Neural cell (in vitro differentiated cells): Measurements from ENCODE around the gene TIMELESS. TPM values are rescaled to one million over a fixed set of nuclear protein-coding genes. Genes with fewer than 3 reads are reported as not detected.

Experiments used
- H2AFZ ChIP-seq: fragments of 200-600, 300-800 bp; sonication (generic), shearing (Covaris generic); 2 replicates; pipeline ENCODE4 v1.6.0; 2014; ENCODE audit warnings: low read depth, mild to moderate bottlenecking, antibody characterized with exemption, low read length, moderate library complexity
- H3F3A ChIP-seq: fragments of 200-600 bp; shearing (Covaris generic); 2 replicates; pipeline ENCODE4 v1.6.1; 2016; ENCODE audit warnings: mild to moderate bottlenecking, moderate library complexity, mixed read lengths, antibody characterized with exemption, low read length; ENCODE audit not compliant: insufficient read depth, poor library complexity, severe bottlenecking
- H3K27ac ChIP-seq: fragments of 200-600, 300-800 bp; sonication (generic), shearing (Covaris generic); 2 replicates; pipeline ENCODE4 v1.5.1; 2014; ENCODE audit warnings: mild to moderate bottlenecking, low read length, moderate library complexity
- H3K27me3 ChIP-seq: fragments of 300-800, 200-600 bp; sonication (generic), shearing (Covaris generic); 2 replicates; pipeline ENCODE4 v1.6.0; 2014; ENCODE audit warnings: mild to moderate bottlenecking, low read depth, low read length, moderate library complexity; ENCODE audit not compliant: insufficient read depth
- H3K36me3 ChIP-seq: fragments of 300-800, 200-600 bp; sonication (generic), shearing (Covaris generic); 2 replicates; pipeline ENCODE4 v1.5.1; 2014; ENCODE audit warnings: mild to moderate bottlenecking, antibody characterized with exemption, low read length, moderate library complexity; ENCODE audit not compliant: insufficient read depth
- H3K4me2 ChIP-seq: fragments of 300-800, 200-600 bp; sonication (generic), shearing (Covaris generic); 2 replicates; pipeline ENCODE4 v1.6.0; 2014; ENCODE audit warnings: mild to moderate bottlenecking, low read length
- H3K4me3 ChIP-seq: fragments of 300-800, 200-600 bp; sonication (generic), shearing (Covaris generic); 2 replicates; pipeline ENCODE4 v1.5.1; 2014; ENCODE audit warnings: mild to moderate bottlenecking, low read length, moderate library complexity
- H3K79me2 ChIP-seq: fragments of 200-600 bp; shearing (Covaris generic); replicated peaks from 2 replicates; pipeline ENCODE4 v1.6.0; 2014; ENCODE audit warnings: mild to moderate bottlenecking, low read length, moderate library complexity; ENCODE audit not compliant: insufficient read depth
- H3K9ac ChIP-seq: fragments of 300-800, 200-600 bp; sonication (generic), shearing (Covaris generic); 2 replicates; pipeline ENCODE4 v1.6.1; 2016; ENCODE audit warnings: mild to moderate bottlenecking, low read length, mixed read lengths
- H3K9me2 ChIP-seq: fragments of 200-600 bp; shearing (Covaris generic); 2 replicates; pipeline ENCODE4 v1.6.1; 2016; ENCODE audit warnings: mild to moderate bottlenecking, low read length, mixed read lengths; ENCODE audit not compliant: insufficient read depth
- H3K9me3 ChIP-seq: fragments of 200-600, 300-800 bp; sonication (generic), shearing (Covaris generic); 2 replicates; pipeline ENCODE4 v1.6.1; 2016; ENCODE audit warnings: mild to moderate bottlenecking, mixed run types, low read length, moderate library complexity, mixed read lengths
- H4K20me1 ChIP-seq: fragments of 200-600 bp; shearing (Covaris generic); 2 replicates; pipeline ENCODE4 v1.6.1; 2016; ENCODE audit warnings: mild to moderate bottlenecking, mixed run types; ENCODE audit not compliant: insufficient read depth
- EZH2 ChIP-seq: fragments of 200-600, 300-800 bp; shearing (Covaris generic), sonication (generic); IDR thresholded peaks from 2 replicates; pipeline ENCODE4 v1.6.1; 2014; ENCODE audit warnings: antibody characterized with exemption, low read length, borderline replicate concordance, mild to moderate bottlenecking; ENCODE audit not compliant: insufficient read depth, poor library complexity, severe bottlenecking
- MXI1 ChIP-seq: fragments of 450-650 bp; conservative IDR thresholded peaks from 2 replicates; pipeline ENCODE4 v1.6.1; 2014; ENCODE audit warnings: antibody characterized with exemption, mild to moderate bottlenecking; ENCODE audit not compliant: poor library complexity, severe bottlenecking
- POLR2AphosphoS5 ChIP-seq: IDR thresholded peaks from 2 replicates; pipeline ENCODE4 v1.6.1; 2012
- RAD21 ChIP-seq: fragments of 450-650 bp; conservative IDR thresholded peaks from 2 replicates; pipeline ENCODE4 v1.6.1; 2014; ENCODE audit warnings: antibody characterized with exemption, mild to moderate bottlenecking, moderate library complexity
- SMC3 ChIP-seq: fragments of 450-650 bp; conservative IDR thresholded peaks from 2 replicates; pipeline ENCODE4 v1.6.1; 2014; ENCODE audit warnings: antibody characterized with exemption, mild to moderate bottlenecking, moderate library complexity; ENCODE audit not compliant: poor library complexity
- TAF1 ChIP-seq: IDR thresholded peaks from 2 replicates; pipeline ENCODE4 v1.6.1; 2012; ENCODE audit warnings: low read depth
- polyA plus RNA-seq: library from polyadenylated mRNA; depleted of rRNA; stranded (reverse); fragments of >200 nt; gene quantifications from 2 replicates; pipeline ENCODE4 v1.2.3, GENCODE V29; 2014
- TF ChIP-seq, protein P1 (sequence below): IDR thresholded peaks from 2 replicates; pipeline ENCODE4 v1.6.1; 2012; ENCODE audit warnings: borderline replicate concordance
- TF ChIP-seq, protein P2 (sequence below): fragments of 450-650 bp; IDR thresholded peaks from 2 replicates; pipeline ENCODE4 v1.5.1; 2014; ENCODE audit warnings: antibody characterized with exemption, mild to moderate bottlenecking, moderate library complexity; ENCODE audit not compliant: poor library complexity, severe bottlenecking

The TIMELESS gene
- polyA plus RNA-seq, 1 donor from 2014 or later: 2.5 TPM

- no peak overlapping the region for H3K4me2 ChIP-seq
- H3K27ac ChIP-seq: no peak overlapping the region
- H3K9me2 ChIP-seq: no peaks in the 10 kb centered on the region
- H3F3A ChIP-seq: no peaks in the 10 kb centered on the region
- H2AFZ ChIP-seq: no peak overlapping the region
- TF ChIP-seq, protein P1, sequence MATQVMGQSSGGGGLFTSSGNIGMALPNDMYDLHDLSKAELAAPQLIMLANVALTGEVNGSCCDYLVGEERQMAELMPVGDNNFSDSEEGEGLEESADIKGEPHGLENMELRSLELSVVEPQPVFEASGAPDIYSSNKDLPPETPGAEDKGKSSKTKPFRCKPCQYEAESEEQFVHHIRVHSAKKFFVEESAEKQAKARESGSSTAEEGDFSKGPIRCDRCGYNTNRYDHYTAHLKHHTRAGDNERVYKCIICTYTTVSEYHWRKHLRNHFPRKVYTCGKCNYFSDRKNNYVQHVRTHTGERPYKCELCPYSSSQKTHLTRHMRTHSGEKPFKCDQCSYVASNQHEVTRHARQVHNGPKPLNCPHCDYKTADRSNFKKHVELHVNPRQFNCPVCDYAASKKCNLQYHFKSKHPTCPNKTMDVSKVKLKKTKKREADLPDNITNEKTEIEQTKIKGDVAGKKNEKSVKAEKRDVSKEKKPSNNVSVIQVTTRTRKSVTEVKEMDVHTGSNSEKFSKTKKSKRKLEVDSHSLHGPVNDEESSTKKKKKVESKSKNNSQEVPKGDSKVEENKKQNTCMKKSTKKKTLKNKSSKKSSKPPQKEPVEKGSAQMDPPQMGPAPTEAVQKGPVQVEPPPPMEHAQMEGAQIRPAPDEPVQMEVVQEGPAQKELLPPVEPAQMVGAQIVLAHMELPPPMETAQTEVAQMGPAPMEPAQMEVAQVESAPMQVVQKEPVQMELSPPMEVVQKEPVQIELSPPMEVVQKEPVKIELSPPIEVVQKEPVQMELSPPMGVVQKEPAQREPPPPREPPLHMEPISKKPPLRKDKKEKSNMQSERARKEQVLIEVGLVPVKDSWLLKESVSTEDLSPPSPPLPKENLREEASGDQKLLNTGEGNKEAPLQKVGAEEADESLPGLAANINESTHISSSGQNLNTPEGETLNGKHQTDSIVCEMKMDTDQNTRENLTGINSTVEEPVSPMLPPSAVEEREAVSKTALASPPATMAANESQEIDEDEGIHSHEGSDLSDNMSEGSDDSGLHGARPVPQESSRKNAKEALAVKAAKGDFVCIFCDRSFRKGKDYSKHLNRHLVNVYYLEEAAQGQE: no peak
- TF ChIP-seq EZH2 (no peak), MXI1 (no peak), TAF1 (no peak), POLR2AphosphoS5 (no peak), SMC3 (no peak), RAD21 (no peak)
- TF ChIP-seq, protein P2, sequence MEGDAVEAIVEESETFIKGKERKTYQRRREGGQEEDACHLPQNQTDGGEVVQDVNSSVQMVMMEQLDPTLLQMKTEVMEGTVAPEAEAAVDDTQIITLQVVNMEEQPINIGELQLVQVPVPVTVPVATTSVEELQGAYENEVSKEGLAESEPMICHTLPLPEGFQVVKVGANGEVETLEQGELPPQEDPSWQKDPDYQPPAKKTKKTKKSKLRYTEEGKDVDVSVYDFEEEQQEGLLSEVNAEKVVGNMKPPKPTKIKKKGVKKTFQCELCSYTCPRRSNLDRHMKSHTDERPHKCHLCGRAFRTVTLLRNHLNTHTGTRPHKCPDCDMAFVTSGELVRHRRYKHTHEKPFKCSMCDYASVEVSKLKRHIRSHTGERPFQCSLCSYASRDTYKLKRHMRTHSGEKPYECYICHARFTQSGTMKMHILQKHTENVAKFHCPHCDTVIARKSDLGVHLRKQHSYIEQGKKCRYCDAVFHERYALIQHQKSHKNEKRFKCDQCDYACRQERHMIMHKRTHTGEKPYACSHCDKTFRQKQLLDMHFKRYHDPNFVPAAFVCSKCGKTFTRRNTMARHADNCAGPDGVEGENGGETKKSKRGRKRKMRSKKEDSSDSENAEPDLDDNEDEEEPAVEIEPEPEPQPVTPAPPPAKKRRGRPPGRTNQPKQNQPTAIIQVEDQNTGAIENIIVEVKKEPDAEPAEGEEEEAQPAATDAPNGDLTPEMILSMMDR: no peak
- no peaks in the 10 kb centered on the region for H3K27me3 ChIP-seq
- no peaks in the 10 kb centered on the region for H3K79me2 ChIP-seq
- no peak overlapping the region for H3K9ac ChIP-seq
- H4K20me1 ChIP-seq: no peaks in the 10 kb centered on the region
- H3K9me3 ChIP-seq: no peaks in the 10 kb centered on the region
- H3K4me3 ChIP-seq: no peak overlapping the region
- no peaks in the 10 kb centered on the region for H3K36me3 ChIP-seq
Observed at GRCh38 chr12:56462565-56462964, 13.3 kb upstream of the TIMELESS start.

GRCh38 chr12:56461235-56462159, 12.3 kb upstream of the TIMELESS start:
- no peaks in the 10 kb centered on the region for H3K36me3 ChIP-seq
- H3F3A ChIP-seq: no peaks in the 10 kb centered on the region
- H4K20me1 ChIP-seq: no peaks in the 10 kb centered on the region
- no peaks in the 10 kb centered on the region for H3K9me3 ChIP-seq
- TF ChIP-seq POLR2AphosphoS5 (no peak), MXI1 (no peak), RAD21 (no peak), SMC3 (no peak), EZH2 (no peak)
- TF ChIP-seq, protein P1: no peak
- TF ChIP-seq, protein P2: no peak
- H3K4me2 ChIP-seq: no peak overlapping the region
- H3K27me3 ChIP-seq: no peaks in the 10 kb centered on the region
- no peak overlapping the region for H3K9ac ChIP-seq
- H2AFZ ChIP-seq: no peak overlapping the region
- no peaks in the 10 kb centered on the region for H3K79me2 ChIP-seq
- no peaks in the 10 kb centered on the region for H3K9me2 ChIP-seq
- no peak overlapping the region for H3K4me3 ChIP-seq
- H3K27ac ChIP-seq: no peak overlapping the region
